GM19099 (cell line): ENCODE measurements around the gene SLC5A4.

ENCODE experiments used
- POLR2A ChIP-seq: IDR thresholded peaks from 3 replicates; pipeline ENCODE4 v1.6.1; 2011; ENCODE audit warnings: low read depth; ENCODE audit not compliant: insufficient read length; ENCODE audit errors: extremely low read depth

Gene SLC5A4

DNA sequence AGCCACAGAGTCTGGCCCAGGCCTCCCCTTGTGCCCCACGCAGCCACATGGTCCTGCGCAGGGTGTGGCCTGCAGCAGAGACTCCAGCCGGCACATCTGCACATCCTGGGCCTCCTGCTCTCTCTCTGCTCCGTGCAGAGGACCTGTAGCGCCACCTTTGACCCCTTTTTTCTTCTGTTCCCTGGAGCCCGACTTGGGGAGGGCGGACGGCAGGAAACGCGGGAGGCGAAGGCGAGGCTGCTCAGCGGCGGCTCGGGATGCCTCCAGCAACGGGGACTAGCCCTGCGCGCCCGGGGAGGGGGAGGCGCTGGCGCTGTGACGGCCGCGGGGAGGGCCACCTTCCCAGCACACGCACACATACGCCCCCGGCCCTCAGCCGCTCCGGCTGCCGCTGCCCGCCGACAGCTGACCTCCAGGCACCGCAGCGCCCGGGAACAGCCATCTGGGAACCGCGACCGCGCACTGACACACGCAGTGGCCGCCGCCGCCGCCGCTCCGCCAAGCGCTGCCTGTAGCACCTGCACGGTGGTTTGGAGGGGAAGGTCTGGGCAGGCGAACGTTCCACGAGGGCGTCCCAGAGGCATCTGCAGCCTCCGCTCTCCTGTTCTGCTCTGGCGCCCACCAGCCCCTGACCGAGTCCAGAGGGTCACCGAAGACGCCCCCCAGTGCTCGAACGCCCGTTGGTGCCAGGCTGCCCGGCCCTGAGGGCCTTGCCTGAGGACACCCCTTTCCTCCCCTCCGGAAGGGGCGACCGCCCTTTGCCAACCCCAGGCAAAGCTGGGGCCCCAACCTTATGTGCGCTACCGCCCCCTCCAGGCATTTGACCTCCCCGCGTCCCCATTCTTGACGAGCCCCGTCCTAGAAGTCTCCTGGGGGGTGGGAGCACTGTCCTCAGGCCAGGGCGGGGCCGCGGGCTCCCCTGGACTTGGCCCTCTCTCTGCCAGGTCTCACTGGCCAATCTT lies 79.2 kb downstream of the SLC5A4 start:
- no peak for TF ChIP-seq POLR2A

DNA sequence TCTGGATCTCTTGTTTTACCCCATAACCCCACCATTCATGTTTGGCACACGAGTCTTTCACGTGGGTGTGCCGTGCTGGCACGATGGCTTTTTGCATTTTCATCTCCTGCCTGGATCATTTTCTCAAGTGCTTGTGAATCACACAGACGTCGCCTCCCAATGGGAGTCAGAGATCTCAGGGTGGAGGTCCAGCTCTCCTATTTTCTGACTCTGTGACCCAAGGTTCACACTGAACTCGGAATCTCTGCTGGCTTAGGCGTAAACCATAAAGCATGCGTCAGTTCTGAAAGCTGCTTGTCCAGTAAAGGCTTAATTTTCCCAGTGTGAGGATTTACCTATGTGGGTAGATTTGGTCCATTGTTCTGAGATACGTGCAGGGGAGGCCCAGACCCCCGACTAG lies 80.0 kb downstream of the SLC5A4 start:
- TF ChIP-seq POLR2A: no peak
